Endodermal cell (in vitro differentiated cells): ENCODE data around the gene IER2. TPM values are rescaled to one million over a fixed set of nuclear protein-coding genes. Genes with fewer than 3 reads are reported as not detected.

Experiments
- DNase-seq: peaks from one replicate; pipeline ENCODE4 v3.0.0-alpha.2; 2017
- H3K27ac ChIP-seq: 2 replicates; pipeline ENCODE4 v1.5.1; 2013; ENCODE audit warnings: mild to moderate bottlenecking, low read depth, low read length, moderate library complexity
- H3K27me3 ChIP-seq: 2 replicates; pipeline ENCODE4 v1.6.1; 2013; ENCODE audit warnings: mild to moderate bottlenecking, low read length, moderate library complexity; ENCODE audit not compliant: insufficient read depth, control insufficient read depth, poor library complexity, severe bottlenecking
- H3K36me3 ChIP-seq: 2 replicates; pipeline ENCODE4 v1.7.0; 2013; ENCODE audit warnings: mild to moderate bottlenecking, low read length, moderate library complexity; ENCODE audit not compliant: control insufficient read depth, insufficient read depth
- H3K4me1 ChIP-seq: one replicate; pipeline ENCODE4 v1.7.0; 2013; ENCODE audit warnings: low read length; ENCODE audit not compliant: control insufficient read depth, insufficient read depth
- H3K4me3 ChIP-seq: 2 replicates; pipeline ENCODE4 v1.5.1; 2013; ENCODE audit warnings: mild to moderate bottlenecking, low read length, moderate library complexity
- H3K9ac ChIP-seq: 2 replicates; pipeline ENCODE4 v1.6.1; 2013; ENCODE audit warnings: mild to moderate bottlenecking, low read length, moderate library complexity; ENCODE audit not compliant: poor library complexity, severe bottlenecking; ENCODE audit errors: extremely low read depth
- H3K9me3 ChIP-seq: 2 replicates; pipeline ENCODE4 v1.6.1; 2013; ENCODE audit warnings: mild to moderate bottlenecking, low read length, moderate library complexity; ENCODE audit not compliant: control insufficient read depth
- H3K27ac Mint-ChIP-seq: 2 replicates; pipeline ENCODE4 v1.8.0; 2020; ENCODE audit warnings: mixed read lengths
- H3K27me3 Mint-ChIP-seq: 2 replicates; pipeline ENCODE4 v1.8.0; 2021; ENCODE audit warnings: mild to moderate bottlenecking, mixed read lengths; ENCODE audit not compliant: insufficient read depth
- H3K36me3 Mint-ChIP-seq: 2 replicates; pipeline ENCODE4 v1.8.0; 2020; ENCODE audit warnings: low read depth, mixed read lengths
- H3K4me1 Mint-ChIP-seq: 2 replicates; pipeline ENCODE4 v1.8.0; 2020; ENCODE audit warnings: mixed read lengths
- H3K4me3 Mint-ChIP-seq: 2 replicates; pipeline ENCODE4 v1.8.0; 2020; ENCODE audit warnings: mild to moderate bottlenecking, moderate library complexity, mixed read lengths
- H3K9me3 Mint-ChIP-seq: 2 replicates; pipeline ENCODE4 v1.8.0; 2020; ENCODE audit warnings: mild to moderate bottlenecking, mixed read lengths
- CTCF ChIP-seq: fragments of 200-600 bp; sonication (generic); conservative IDR thresholded peaks from 2 replicates; pipeline ENCODE4 v1.5.0; 2021; ENCODE audit warnings: antibody characterized with exemption, mild to moderate bottlenecking
- WGBS, 2 experiments: methylation state at CpG; one replicate each; pipeline versions ENCODE4 v1.1.5 to v1.1.7; 2013; ENCODE audit warnings: missing lambda C conversion rate in 2 of 2, mixed read lengths in 1 of 2; ENCODE audit not compliant: insufficient coverage in 1 of 2, insufficient read length in 1 of 2; 5-methylcytosine and 5-hydroxymethylcytosine counted together
- total RNA-seq, 2 donors: library from RNA; stranded (reverse); fragmentation: NEBNext Ultra II Directional in 1 of 2; extraction: Animal tissue kit (Norgen Biotek cat#: 25700) in 1 of 2; gene quantifications; 2 replicates in 1 of 2; 3 replicates in 1 of 2; pipeline ENCODE4 v1.2.1, GENCODE V29; 2021

The IER2 gene
- total RNA-seq, 2 donors from 2014 or later = 55.3 to 66.6 TPM

GRCh38 chr19:13169769-13170168 is 19.6 kb downstream of the IER2 start:
- no peak for TF ChIP-seq CTCF
- Histone ChIP-seq H3K36me3 (no peaks in the 10 kb centered on the region), H3K27me3 (no peaks in the 10 kb centered on the region), H3K9ac (no peak overlapping the region), H3K9me3 (no peaks in the 10 kb centered on the region), H3K4me3 (no peak overlapping the region), H3K27ac (no peak overlapping the region), H3K4me1 (peaks cover 3% of the 10 kb centered on the region)
- peaks cover 2% of the 10 kb centered on the region for H3K36me3 Mint-ChIP-seq
- no peaks in the 10 kb centered on the region for H3K27me3 Mint-ChIP-seq
- no peaks in the 10 kb centered on the region for H3K9me3 Mint-ChIP-seq
- WGBS, 2 experiments = 86 to 96% methylated on average over 4 to 5 of the region's 5 CpGs
- H3K4me3 Mint-ChIP-seq = no peak overlapping the region
- H3K27ac Mint-ChIP-seq = peak overlapping the region; percentile 69
- H3K4me1 Mint-ChIP-seq = peaks cover 13% of the 10 kb centered on the region
- DNase-seq = no peak

- Mint-ChIP-seq H3K9me3 (no peaks in the 10 kb centered on the region), H3K27me3 (no peaks in the 10 kb centered on the region)
- H3K27me3 ChIP-seq = no peaks in the 10 kb centered on the region
Measured at GRCh38 chr19:13171146-13171545, 20.9 kb downstream of the IER2 start.

GRCh38 chr19:13172346-13173138 is 22.3 kb downstream of the IER2 start:
- Mint-ChIP-seq H3K27ac (no peak overlapping the region), H3K36me3 (peaks cover 2% of the 10 kb centered on the region), H3K4me3 (no peak overlapping the region), H3K4me1 (peaks cover 3% of the 10 kb centered on the region), H3K27me3 (no peaks in the 10 kb centered on the region), H3K9me3 (no peaks in the 10 kb centered on the region)
- H3K27ac ChIP-seq = no peak overlapping the region
- TF ChIP-seq CTCF = no peak
- 83 to 88% methylated on average over 4 to 18 of the region's 18 CpGs for WGBS, 2 experiments
- H3K4me3 ChIP-seq = no peak overlapping the region
- DNase-seq = no peak
- H3K9ac ChIP-seq = no peak overlapping the region
- no peaks in the 10 kb centered on the region for H3K36me3 ChIP-seq
- H3K9me3 ChIP-seq = no peaks in the 10 kb centered on the region
- H3K4me1 ChIP-seq = no peaks in the 10 kb centered on the region
- H3K27me3 ChIP-seq = no peaks in the 10 kb centered on the region

More at GRCh38 chr19:13171146-13171545, 20.9 kb downstream of the IER2 start:
- Histone ChIP-seq H3K4me1 (no peaks in the 10 kb centered on the region), H3K36me3 (no peaks in the 10 kb centered on the region), H3K4me3 (no peak overlapping the region), H3K9ac (no peak overlapping the region), H3K27ac (no peak overlapping the region), H3K9me3 (no peaks in the 10 kb centered on the region)
- DNase-seq = no peak
- Mint-ChIP-seq H3K36me3 (peaks cover 2% of the 10 kb centered on the region), H3K4me1 (peaks cover 7% of the 10 kb centered on the region), H3K27ac (peak overlapping the region; percentile 22), H3K4me3 (no peak overlapping the region)
- no peak for TF ChIP-seq CTCF
- 96 to 97% methylated on average over 5 to 7 of the region's 7 CpGs for WGBS, 2 experiments
